HepG2 (cell line): Measurements from ENCODE around the gene LAMP1. TPM values are rescaled to one million over a fixed set of nuclear protein-coding genes. Genes with fewer than 3 reads are reported as not detected.

Experiments used
- ADNP ChIP-seq: sonication (generic); formaldehyde crosslinking; IDR thresholded peaks from 2 replicates; pipeline ENCODE4 v1.4.0; 2020; ENCODE audit warnings: missing genetic modification reagents
- ARID2 ChIP-seq: sonication (generic); formaldehyde crosslinking; IDR thresholded peaks from 2 replicates; pipeline ENCODE4 v1.8.1; 2022; ENCODE audit warnings: mild to moderate bottlenecking, missing genetic modification reagents, borderline replicate concordance
- ASH2L ChIP-seq: fragments of 300-600, 200-600 bp; sonication (generic); IDR thresholded peaks from 2 replicates; pipeline ENCODE4 v1.7.0; 2017; ENCODE audit warnings: low read depth, mild to moderate bottlenecking, moderate library complexity, mixed read lengths, low read length; ENCODE audit not compliant: insufficient read length
- ATM ChIP-seq: fragments of 450-650 bp; IDR thresholded peaks from 2 replicates; pipeline ENCODE4 v1.7.1; 2017; ENCODE audit warnings: mild to moderate bottlenecking, borderline replicate concordance
- BHLHE40 ChIP-seq: IDR thresholded peaks from 2 replicates; pipeline ENCODE4 v1.6.1; 2011; ENCODE audit warnings: low read length, improper control_type of control experiment
- CC2D1A ChIP-seq: sonication (generic); formaldehyde crosslinking; IDR thresholded peaks from 2 replicates; pipeline ENCODE4 v1.8.1; 2023; ENCODE audit warnings: mild to moderate bottlenecking, missing genetic modification reagents
- CTCF ChIP-seq: sonication (generic); formaldehyde crosslinking; IDR thresholded peaks from 2 replicates; pipeline ENCODE4 v1.5.0; 2020; ENCODE audit warnings: mild to moderate bottlenecking, missing genetic modification reagents, moderate library complexity
- FOXO4 ChIP-seq: sonication (generic); formaldehyde crosslinking; conservative IDR thresholded peaks from 2 replicates; pipeline ENCODE4 v1.8.1; 2023; ENCODE audit warnings: missing genetic modification reagents
- HOXA3 ChIP-seq: sonication (generic); formaldehyde crosslinking; IDR thresholded peaks from 2 replicates; pipeline ENCODE4 v1.5.0; 2020; ENCODE audit warnings: missing genetic modification reagents
- KAT8 ChIP-seq: IDR thresholded peaks from 2 replicates; pipeline ENCODE4 v1.6.1; 2016; ENCODE audit warnings: missing genetic modification reagents, missing compliant biosample characterization
- LRRFIP1 ChIP-seq: sonication (generic); formaldehyde crosslinking; conservative IDR thresholded peaks from 2 replicates; pipeline ENCODE4 v1.4.0; 2020; ENCODE audit warnings: missing genetic modification reagents
- MAZ ChIP-seq, 2 experiments: sonication (generic) in 1 of 2; formaldehyde crosslinking in 1 of 2; IDR thresholded peaks; 2 replicates each; pipeline versions ENCODE4 v1.5.0 to v1.6.1; 2012 to 2020; ENCODE audit warnings: low read depth in 2 of 2, mild to moderate bottlenecking in 2 of 2, borderline replicate concordance in 1 of 2, improper control_type of control experiment in 1 of 2, low read length in 1 of 2, missing genetic modification reagents in 1 of 2, moderate library complexity in 1 of 2
- SMC3 ChIP-seq: IDR thresholded peaks from 2 replicates; pipeline ENCODE4 v1.6.1; 2011; ENCODE audit warnings: low read length, improper control_type of control experiment
- SP140L ChIP-seq: sonication (generic); formaldehyde crosslinking; IDR thresholded peaks from 2 replicates; pipeline ENCODE4 v1.4.0; 2020; ENCODE audit warnings: missing genetic modification reagents, borderline replicate concordance
- YY1 ChIP-seq: IDR thresholded peaks from 2 replicates; pipeline ENCODE4 v1.6.1; 2011; ENCODE audit warnings: low read length, low read depth, moderate library complexity, mild to moderate bottlenecking; ENCODE audit not compliant: insufficient read depth, insufficient replicate concordance
- ZNF280B ChIP-seq: sonication (generic); formaldehyde crosslinking; IDR thresholded peaks from 2 replicates; pipeline ENCODE4 v1.5.0; 2020; ENCODE audit warnings: missing genetic modification reagents, mild to moderate bottlenecking, borderline replicate concordance
- ZNF280D ChIP-seq: sonication (generic); formaldehyde crosslinking; IDR thresholded peaks from 2 replicates; pipeline ENCODE4 v1.5.1; 2020; ENCODE audit warnings: mild to moderate bottlenecking, missing genetic modification reagents
- ZNF672 ChIP-seq: sonication (generic); formaldehyde crosslinking; IDR thresholded peaks from 2 replicates; pipeline ENCODE4 v1.8.1; 2022; ENCODE audit warnings: missing genetic modification reagents
- ZNF782 ChIP-seq: sonication (generic); formaldehyde crosslinking; IDR thresholded peaks from 2 replicates; pipeline ENCODE4 v1.4.0; 2020; ENCODE audit warnings: missing genetic modification reagents, mild to moderate bottlenecking, borderline replicate concordance
- polyA plus RNA-seq, 8 experiments: library from polyadenylated mRNA; depleted of rRNA in 3 of 8; stranded (reverse) in 7 of 8; unstranded in 1 of 8; fragments of >200 nt; fragmentation: Illumina TruSeq in 4 of 8; extraction: Trizol in 4 of 8; gene quantifications; 2 replicates each; pipeline versions ENCODE4 v1.2.1 to v1.2.3, GENCODE V29; 2011 to 2016; ENCODE audit warnings: low read depth in 4 of 8, missing spikeins in 1 of 8, mixed read lengths in 1 of 8; ENCODE audit not compliant: insufficient read depth in 1 of 8
- total RNA-seq, 5 experiments: library from RNA; depleted of rRNA; stranded (reverse); fragments of >200 nt; fragmentation: Illumina TruSeq; extraction: Trizol; gene quantifications; 2 replicates each; pipeline ENCODE4 v1.2.3, GENCODE V29; 2016; ENCODE audit warnings: low read depth in 1 of 5

LAMP1 gene
- total and polyA plus RNA-seq, 2 of the 13 experiments (the other 11 are each of a cell fraction or from before 2014, with no cell fraction given) = 103 to 112 TPM

- TF ChIP-seq ZNF280D (CRISPR knock-in tag) (0 out of 2 replicates have a peak, but pooled peaks have one; percentile 23), YY1 (peak; percentile 62), CC2D1A (CRISPR knock-in tag) (no peak), CTCF (peak; percentile 68), ATM (no peak), SMC3 (peak; percentile 85), ZNF280B (CRISPR knock-in tag) (no peak), ADNP (no peak), FOXO4 (CRISPR knock-in tag) (no peak), ZNF672 (CRISPR knock-in tag) (no peak), MAZ (IDR thresholded peaks at IDR 0.05; ENCODE audit: borderline replicate concordance, low read depth, low read length) (no peak), MAZ (CRISPR knock-in tag; IDR thresholded peaks at IDR 0.05; ENCODE audit: low read depth) (no peak), ARID2 (CRISPR knock-in tag) (no peak), ZNF782 (CRISPR knock-in tag) (no peak), SP140L (CRISPR knock-in tag) (no peak), KAT8 (CRISPR knock-in tag) (peak; percentile 48; the same call in 1 of the 2 replicates), LRRFIP1 (CRISPR knock-in tag) (no peak), ASH2L (no peak), HOXA3 (CRISPR knock-in tag) (no peak), BHLHE40 (0 out of 2 replicates have a peak, but pooled peaks have one; percentile 6)
These were observed 21.7 kb upstream of the LAMP1 start (continued) for GRCh38 chr13:113275387-113275786.
